SK-N-SH (cell line): ENCODE measurements around the gene NTRK3. TPM values are rescaled to one million over a fixed set of nuclear protein-coding genes. Genes with fewer than 3 reads are reported as not detected.
A peak's percentile ranks its signal among the peaks of the same experiment; 100 is the strongest.

Experiments
- CTCF ChIA-PET: fragments of 300-600, 350-600 bp; formaldehyde crosslinking; extraction: SDS; loops from one replicate; lab custom pipeline; 2021; lab: Yijun Ruan, JAX
- POLR2A ChIA-PET: fragments of 350-600 bp; sonication (Branson Sonifier 250); formaldehyde crosslinking; extraction: SDS; loops from one replicate; lab custom pipeline; 2020; ENCODE audit warnings: antibody characterized with exemption, inconsistent platforms; lab: Yijun Ruan, JAX
- DNase-seq: peaks from one replicate; pipeline ENCODE4 v3.0.0; 2012
- H2AFZ ChIP-seq: fragments of 200-600 bp; sonication (generic); 2 replicates; pipeline ENCODE4 v1.8.1; 2016; ENCODE audit warnings: antibody characterized with exemption, mild to moderate bottlenecking, low read depth
- H3F3A ChIP-seq: fragments of 200-600 bp; sonication (generic); replicated peaks from 2 replicates; pipeline ENCODE3; 2016; ENCODE audit warnings: antibody characterized with exemption, mild to moderate bottlenecking; ENCODE audit not compliant: insufficient read depth
- H3K27ac ChIP-seq, 2 experiments: fragments of 200-500 bp in 1 of 2; fragments of 200-600 bp in 1 of 2; sonication (Bioruptor generic) in 1 of 2; sonication (generic), shearing (Covaris generic) in 1 of 2; 2 replicates each; pipeline versions ENCODE4 v1.5.1 to v1.6.1; 2014 to 2016; ENCODE audit warnings: low read depth in 2 of 2, inconsistent platforms in 1 of 2, low read length in 1 of 2, mild to moderate bottlenecking in 1 of 2, mixed read lengths in 1 of 2
- H3K27me3 ChIP-seq: fragments of 200-600 bp; sonication (generic), shearing (Covaris generic); 2 replicates; pipeline ENCODE4 v1.6.1; 2016; ENCODE audit warnings: mixed run types; ENCODE audit not compliant: insufficient read depth
- H3K36me3 ChIP-seq, 2 experiments: fragments of 200-500 bp in 1 of 2; fragments of 200-600 bp in 1 of 2; sonication (Bioruptor generic) in 1 of 2; sonication (generic) in 1 of 2; replicated peaks in 1 of 2; 2 replicates each; pipeline versions ENCODE3 to v1.5.1; 2014 to 2016; ENCODE audit warnings: low read length in 1 of 2, mild to moderate bottlenecking in 1 of 2; ENCODE audit not compliant: insufficient read depth in 2 of 2, control insufficient read depth in 1 of 2
- H3K4me1 ChIP-seq, 2 experiments: fragments of 200-500 bp in 1 of 2; fragments of 200-600 bp in 1 of 2; sonication (Bioruptor generic) in 1 of 2; sonication (generic), shearing (Covaris generic) in 1 of 2; 2 replicates each; pipeline versions ENCODE4 v1.5.1 to v1.6.1; 2014 to 2016; ENCODE audit warnings: low read depth in 1 of 2, low read length in 1 of 2, mixed run types in 1 of 2; ENCODE audit not compliant: insufficient read depth in 2 of 2, control insufficient read depth in 1 of 2
- H3K4me2 ChIP-seq: fragments of 200-600 bp; sonication (generic), shearing (Covaris generic); 2 replicates; pipeline ENCODE4 v1.6.1; 2017; ENCODE audit warnings: mixed run types
- H3K4me3 ChIP-seq, 2 experiments: fragments of 200-500 bp in 1 of 2; fragments of 200-600 bp in 1 of 2; sonication (Bioruptor generic) in 1 of 2; sonication (generic), shearing (Covaris generic) in 1 of 2; 2 replicates each; pipeline versions ENCODE4 v1.5.1 to v1.8.1; 2014 to 2016; ENCODE audit warnings: low read depth in 2 of 2, inconsistent platforms in 1 of 2, low read length in 1 of 2, mild to moderate bottlenecking in 1 of 2, mixed read lengths in 1 of 2, moderate library complexity in 1 of 2
- H3K79me2 ChIP-seq: fragments of 200-600 bp; sonication (generic); 2 replicates; pipeline ENCODE4 v1.8.1; 2017; ENCODE audit warnings: mild to moderate bottlenecking; ENCODE audit not compliant: insufficient read depth
- H3K9ac ChIP-seq: fragments of 200-600 bp; sonication (generic); 2 replicates; pipeline ENCODE4 v1.6.1; 2017; ENCODE audit warnings: mixed run types
- H3K9me2 ChIP-seq: fragments of 200-600 bp; sonication (generic); 2 replicates; pipeline ENCODE4 v1.6.1; 2017; ENCODE audit warnings: mixed run types
- H3K9me3 ChIP-seq: fragments of 200-600 bp; sonication (generic); 2 replicates; pipeline ENCODE4 v1.6.1; 2017; ENCODE audit warnings: mixed run types, mild to moderate bottlenecking, moderate library complexity
- H4K20me1 ChIP-seq: fragments of 200-600 bp; sonication (generic); 2 replicates; pipeline ENCODE4 v1.6.1; 2017; ENCODE audit warnings: mild to moderate bottlenecking, mixed run types; ENCODE audit not compliant: insufficient read depth
- CHD2 ChIP-seq: fragments of 150-350 bp; IDR thresholded peaks from 2 replicates; pipeline ENCODE4 v1.6.1; 2018; ENCODE audit warnings: low read length; ENCODE audit not compliant: partially characterized antibody
- EP300 ChIP-seq, 2 experiments: IDR thresholded peaks; 2 replicates each; pipeline versions ENCODE4 v1.4.0 to v1.6.1; 2012; ENCODE audit warnings: borderline replicate concordance in 1 of 2, low read depth in 1 of 2, low read length in 1 of 2
- FOSL2 ChIP-seq: IDR thresholded peaks from 2 replicates; pipeline ENCODE4 v1.4.0; 2012; ENCODE audit warnings: low read depth, mild to moderate bottlenecking, moderate library complexity, borderline replicate concordance
- GABPA ChIP-seq: IDR thresholded peaks from 2 replicates; pipeline ENCODE4 v1.4.0; 2012; ENCODE audit warnings: low read depth, mild to moderate bottlenecking
- JUND ChIP-seq: IDR thresholded peaks from 2 replicates; pipeline ENCODE4 v1.4.0; 2012
- MXI1 ChIP-seq: IDR thresholded peaks from 2 replicates; pipeline ENCODE4 v1.6.1; 2012; ENCODE audit warnings: mild to moderate bottlenecking, low read depth, low read length, improper control_type of control experiment
- PBX3 ChIP-seq: IDR thresholded peaks from 2 replicates; pipeline ENCODE4; 2012
- RCOR1 ChIP-seq: fragments of 150-350 bp; IDR thresholded peaks from 2 replicates; pipeline ENCODE4 v1.6.1; 2017; ENCODE audit warnings: antibody characterized with exemption, low read length
- RFX5 ChIP-seq: IDR thresholded peaks from 2 replicates; pipeline ENCODE4 v1.6.1; 2012; ENCODE audit warnings: mild to moderate bottlenecking, improper control_type of control experiment, low read length
- TCF12 ChIP-seq: IDR thresholded peaks from 2 replicates; pipeline ENCODE4 v1.4.0; 2012
- TEAD4 ChIP-seq: IDR thresholded peaks from 2 replicates; pipeline ENCODE4 v1.4.0; 2012; ENCODE audit warnings: mild to moderate bottlenecking, borderline replicate concordance; ENCODE audit not compliant: insufficient read depth
- YY1 ChIP-seq: IDR thresholded peaks from 2 replicates; pipeline ENCODE4 v1.4.0; 2012; ENCODE audit warnings: low read depth, mild to moderate bottlenecking
- WGBS: methylation state at CpG from one replicate; pipeline ENCODE4 v1.1.6; 2017; ENCODE audit warnings: low lambda C conversion rate; 5-methylcytosine and 5-hydroxymethylcytosine counted together
- polyA plus RNA-seq, 3 experiments: library from polyadenylated mRNA; depleted of rRNA; stranded (reverse); fragments of >200 nt; gene quantifications; 2 replicates each; pipeline ENCODE4 v1.2.3, GENCODE V29; 2012
- TF ChIP-seq, protein P1 (sequence below): fragments of 150-350 bp; IDR thresholded peaks from 2 replicates; pipeline ENCODE4 v1.6.1; 2017; ENCODE audit warnings: antibody characterized with exemption, low read length, low read depth, borderline replicate concordance

Gene NTRK3
- polyA plus RNA-seq, 1 of the 3 experiments (the other 2 are of a cell fraction): 2.6 TPM

GRCh38 chr15:88207565-88207964 is 49.0 kb downstream of the NTRK3 start (continued):
- TF ChIP-seq FOSL2 (no peak), GABPA (no peak), RFX5 (no peak), CHD2 (peak; percentile 51), TCF12 (no peak), YY1 (no peak), JUND (no peak), RCOR1 (peak; percentile 68; the same call in 1 of the 2 replicates), TEAD4 (no peak)
- TF ChIP-seq, protein P1, sequence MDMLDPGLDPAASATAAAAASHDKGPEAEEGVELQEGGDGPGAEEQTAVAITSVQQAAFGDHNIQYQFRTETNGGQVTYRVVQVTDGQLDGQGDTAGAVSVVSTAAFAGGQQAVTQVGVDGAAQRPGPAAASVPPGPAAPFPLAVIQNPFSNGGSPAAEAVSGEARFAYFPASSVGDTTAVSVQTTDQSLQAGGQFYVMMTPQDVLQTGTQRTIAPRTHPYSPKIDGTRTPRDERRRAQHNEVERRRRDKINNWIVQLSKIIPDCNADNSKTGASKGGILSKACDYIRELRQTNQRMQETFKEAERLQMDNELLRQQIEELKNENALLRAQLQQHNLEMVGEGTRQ: no peak
- TF ChIP-seq, all 33 proteins: peak for 7

- no peak for TF ChIP-seq YY1
- no peak for TF ChIP-seq EP300 (IDR thresholded peaks at IDR 0.05; ENCODE audit: borderline replicate concordance in 1 of 2, low read depth in 1 of 2, low read length in 1 of 2)
- TF ChIP-seq RCOR1: no peak
- H3K4me2 ChIP-seq: no peak overlapping the region
- 45% methylated on average over 4 of the region's 4 CpGs for WGBS
- H3K79me2 ChIP-seq: no peaks in the 10 kb centered on the region
- no peak overlapping the region for H3K4me3 ChIP-seq
- H4K20me1 ChIP-seq: no peaks in the 10 kb centered on the region
- POLR2A ChIA-PET: no interaction called here
- H3K9me2 ChIP-seq: no peaks in the 10 kb centered on the region
- H3K27me3 ChIP-seq: no peaks in the 10 kb centered on the region
- H3K4me1 ChIP-seq: peaks cover 0 to 17% of the 10 kb centered on the region in 2 experiments; a peak in 2 of 4 replicates
- H3F3A ChIP-seq: no peaks in the 10 kb centered on the region
- H2AFZ ChIP-seq: no peak overlapping the region
- H3K27ac ChIP-seq: no peak overlapping the region
- no peak overlapping the region for H3K9ac ChIP-seq
- CTCF ChIA-PET: no interaction called here
- H3K36me3 ChIP-seq: no peaks in the 10 kb centered on the region
- no peaks in the 10 kb centered on the region for H3K9me3 ChIP-seq
- no peak for DNase-seq
Observed at GRCh38 chr15:88204584-88204983, 52.0 kb downstream of the NTRK3 start.

GRCh38 chr15:88202231-88202630 is 54.3 kb downstream of the NTRK3 start:
- no peaks in the 10 kb centered on the region for H3K36me3 ChIP-seq
- no peak overlapping the region for H3K4me3 ChIP-seq
- WGBS: 33% methylated on average over 3 of the region's 4 CpGs
- no peak overlapping the region for H2AFZ ChIP-seq
- H3K27ac ChIP-seq: no peak overlapping the region
- CTCF ChIA-PET: no interaction called here
- no peaks in the 10 kb centered on the region for H4K20me1 ChIP-seq
- H3F3A ChIP-seq: no peaks in the 10 kb centered on the region
- H3K9me2 ChIP-seq: no peaks in the 10 kb centered on the region
- H3K4me1 ChIP-seq: peaks cover 0 to 6% of the 10 kb centered on the region in 2 experiments; a peak in 2 of 4 replicates
- POLR2A ChIA-PET: no interaction called here
- H3K4me2 ChIP-seq: no peak overlapping the region
- DNase-seq: no peak
- no peaks in the 10 kb centered on the region for H3K79me2 ChIP-seq
- no peaks in the 10 kb centered on the region for H3K9me3 ChIP-seq
- H3K9ac ChIP-seq: no peak overlapping the region
- no peak for TF ChIP-seq PBX3
- TF ChIP-seq MXI1: no peak
- H3K27me3 ChIP-seq: no peaks in the 10 kb centered on the region
